Hepatocyte (in vitro differentiated cells): ENCODE measurements around the gene ABCA5.

Experiments used
- EZH2 ChIP-seq: fragments of 200-600 bp; sonication (generic); IDR thresholded peaks from 2 replicates; pipeline ENCODE4 v1.6.1; 2016; ENCODE audit warnings: antibody characterized with exemption, mild to moderate bottlenecking, borderline replicate concordance
- EZH2phosphoT487 ChIP-seq: fragments of 200-600 bp; sonication (generic); IDR thresholded peaks from one replicate; pipeline ENCODE4 v1.6.1; 2018; ENCODE audit warnings: antibody characterized with exemption, mild to moderate bottlenecking, low read depth, moderate library complexity; ENCODE audit not compliant: unreplicated experiment, severe bottlenecking
- TF ChIP-seq, protein P1 (sequence below): fragments of 200-600 bp; sonication (generic); IDR thresholded peaks from 2 replicates; pipeline ENCODE4 v1.5.1; 2016; ENCODE audit warnings: antibody characterized with exemption, mild to moderate bottlenecking; ENCODE audit not compliant: poor library complexity

DNA sequence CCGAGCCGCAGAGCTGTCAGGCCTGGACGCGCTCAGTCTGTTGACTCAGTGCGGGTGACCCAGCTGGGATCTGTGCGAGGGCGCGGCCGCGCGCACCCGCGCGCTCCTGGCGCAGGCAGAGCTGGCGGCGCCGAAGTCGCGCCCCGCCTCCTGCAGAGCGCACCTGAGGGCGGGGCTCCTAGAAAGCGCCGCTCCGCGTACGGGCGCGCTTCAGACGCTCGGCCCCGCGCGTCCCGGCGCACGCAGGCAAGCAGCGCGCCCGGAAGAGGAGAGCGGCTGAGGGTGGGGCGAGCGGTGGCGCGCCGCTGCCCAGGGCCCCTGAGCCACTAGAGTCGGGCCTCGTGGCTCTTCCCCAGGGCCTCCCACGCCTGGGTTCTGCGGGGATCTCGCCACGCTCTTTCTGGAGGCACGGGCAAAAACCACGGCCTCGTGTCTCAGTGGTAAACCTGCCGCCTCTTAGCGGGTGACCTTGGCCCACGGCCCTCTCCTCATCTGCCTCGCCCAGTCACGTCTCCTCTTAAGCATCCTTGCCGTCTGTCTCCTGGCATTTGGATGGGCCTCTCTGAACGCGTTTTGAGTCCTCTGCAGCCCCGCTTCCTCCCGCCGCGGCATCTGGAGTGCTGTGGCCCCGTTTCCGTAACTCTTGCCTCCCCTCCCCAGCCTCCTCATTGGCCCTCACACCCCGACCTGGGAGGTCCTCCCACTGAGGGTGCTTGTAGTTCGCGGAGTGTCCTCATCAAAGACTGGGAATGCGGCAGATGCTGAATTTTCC lies at the start of gene ABCA5:
- TF ChIP-seq, protein P1, sequence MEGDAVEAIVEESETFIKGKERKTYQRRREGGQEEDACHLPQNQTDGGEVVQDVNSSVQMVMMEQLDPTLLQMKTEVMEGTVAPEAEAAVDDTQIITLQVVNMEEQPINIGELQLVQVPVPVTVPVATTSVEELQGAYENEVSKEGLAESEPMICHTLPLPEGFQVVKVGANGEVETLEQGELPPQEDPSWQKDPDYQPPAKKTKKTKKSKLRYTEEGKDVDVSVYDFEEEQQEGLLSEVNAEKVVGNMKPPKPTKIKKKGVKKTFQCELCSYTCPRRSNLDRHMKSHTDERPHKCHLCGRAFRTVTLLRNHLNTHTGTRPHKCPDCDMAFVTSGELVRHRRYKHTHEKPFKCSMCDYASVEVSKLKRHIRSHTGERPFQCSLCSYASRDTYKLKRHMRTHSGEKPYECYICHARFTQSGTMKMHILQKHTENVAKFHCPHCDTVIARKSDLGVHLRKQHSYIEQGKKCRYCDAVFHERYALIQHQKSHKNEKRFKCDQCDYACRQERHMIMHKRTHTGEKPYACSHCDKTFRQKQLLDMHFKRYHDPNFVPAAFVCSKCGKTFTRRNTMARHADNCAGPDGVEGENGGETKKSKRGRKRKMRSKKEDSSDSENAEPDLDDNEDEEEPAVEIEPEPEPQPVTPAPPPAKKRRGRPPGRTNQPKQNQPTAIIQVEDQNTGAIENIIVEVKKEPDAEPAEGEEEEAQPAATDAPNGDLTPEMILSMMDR: no peak
- TF ChIP-seq EZH2 (no peak), EZH2phosphoT487 (no peak)
